ENCODE measurements around the gene SELENOM.
"Not testable (repeated sequence)": the region's sequence is repeated elsewhere in the genome, so short reads cannot be mapped to it uniquely, and the experiment has no call there.

Gene SELENOM

GRCh38 chr22:31073125-31073524, 34.2 kb downstream of the SELENOM start:
- not testable (repeated sequence) for DNase-seq

DNA sequence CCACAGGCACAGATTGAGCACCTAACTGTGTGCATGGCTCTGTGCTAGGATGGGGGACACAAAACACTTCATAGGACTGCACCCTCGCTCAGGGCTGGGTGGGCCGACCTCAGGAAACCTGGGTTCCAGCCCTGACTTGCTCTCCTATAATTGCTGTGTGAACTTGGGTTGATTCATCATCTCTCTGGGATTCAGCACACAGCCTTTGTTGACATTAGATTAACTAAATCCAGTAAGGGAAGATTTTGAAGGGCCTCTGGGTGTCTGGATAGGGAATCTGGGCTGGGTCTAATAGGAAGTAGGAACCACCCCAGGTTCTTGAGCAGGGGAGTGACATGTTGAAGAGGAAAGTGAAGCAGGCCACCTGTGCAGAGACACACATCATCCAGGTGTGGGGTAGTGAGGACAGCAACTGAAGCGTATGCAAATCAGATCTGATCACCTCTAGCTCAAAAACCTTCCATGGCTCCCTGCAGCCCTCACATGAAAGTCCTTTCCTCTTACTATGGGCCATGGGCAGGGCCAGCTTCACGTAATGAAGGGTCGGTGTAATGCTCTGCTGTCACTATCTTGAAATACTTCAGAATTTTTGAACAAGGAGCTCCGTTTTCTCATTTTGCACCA, 37.6 kb downstream of the SELENOM start:
- not testable (repeated sequence) for DNase-seq

- no peak for DNase-seq
Measured at GRCh38 chr22:31068970-31069369, 38.4 kb downstream of the SELENOM start.

DNA sequence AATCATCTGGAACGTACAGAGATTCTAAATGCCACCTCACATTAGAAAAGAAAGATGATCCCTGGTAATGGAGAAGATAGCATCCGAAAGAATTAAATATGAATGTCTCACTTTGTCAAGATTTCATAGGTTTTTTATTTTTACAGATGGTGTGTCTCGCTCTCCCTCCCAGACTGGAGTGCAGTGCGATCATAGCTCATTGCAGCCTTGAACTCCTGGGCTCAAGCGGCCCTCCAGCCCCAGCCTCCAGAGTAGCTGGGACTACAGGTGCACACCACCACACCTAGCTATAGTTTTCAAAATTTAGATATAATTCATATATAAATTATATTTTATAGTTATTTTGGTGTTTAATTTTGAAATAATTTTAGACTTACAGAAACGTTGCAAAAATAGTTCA, 43.0 kb downstream of the SELENOM start:
- no peak for DNase-seq

GRCh38 chr22:31062566-31063230, 44.7 kb downstream of the SELENOM start:
- no peak for DNase-seq

GRCh38 chr22:31059663-31060062, 47.7 kb downstream of the SELENOM start:
- DNase-seq, result not testable (repeated sequence)

GRCh38 chr22:31056986-31057599, 50.3 kb downstream of the SELENOM start:
- DNase-seq, result no peak

DNA sequence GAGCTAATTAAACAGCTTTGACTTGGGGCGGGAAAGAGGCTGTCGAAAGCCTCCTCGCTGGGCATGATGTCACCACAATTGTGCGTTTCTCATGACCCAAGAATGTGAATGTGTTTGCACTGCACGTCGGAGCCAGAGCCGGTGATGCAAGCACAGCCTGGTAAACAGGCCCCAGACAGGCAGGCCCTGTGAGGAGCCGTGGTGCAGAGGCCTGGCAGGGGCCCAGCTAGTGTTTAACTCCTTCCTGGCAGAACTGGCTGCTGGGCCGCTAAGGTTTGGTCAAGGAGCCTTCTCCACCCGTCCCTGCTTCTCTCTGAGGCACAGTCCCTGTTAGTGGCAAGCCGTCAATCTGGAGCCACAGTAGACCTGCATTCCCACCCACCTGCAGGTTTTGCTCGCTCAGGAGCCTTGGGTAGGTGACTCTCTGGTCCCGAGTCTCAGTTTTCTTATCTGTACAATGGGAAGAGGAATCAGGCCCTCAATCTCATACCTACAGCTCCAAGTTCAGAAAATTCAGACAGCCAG, 51.7 kb downstream of the SELENOM start:
- DNase-seq, result no peak

GRCh38 chr22:31055117-31055634, 52.2 kb downstream of the SELENOM start:
- DNase-seq, result no peak
